Muscle of leg (tissue), 11 donors: ENCODE data around the gene EFCAB8. TPM values are rescaled to one million over a fixed set of nuclear protein-coding genes. Genes with fewer than 3 reads are reported as not detected.
A peak's percentile ranks its signal among the peaks of the same experiment; 100 is the strongest.
"Not testable (repeated sequence)": the region's sequence is repeated elsewhere in the genome, so short reads cannot be mapped to it uniquely, and the experiment has no call there.

Experiments
- DNase-seq: peaks from one replicate; pipeline ENCODE4 v3.0.0; 2013
- H3K27ac ChIP-seq: one replicate; pipeline ENCODE4 v1.5.1; 2013; ENCODE audit warnings: mild to moderate bottlenecking, low read length, control low read depth
- H3K27me3 ChIP-seq: one replicate; pipeline ENCODE4 v1.6.1; 2013; ENCODE audit warnings: low read length; ENCODE audit not compliant: control insufficient read depth, insufficient read depth
- H3K36me3 ChIP-seq: one replicate; pipeline ENCODE4 v1.6.1; 2013; ENCODE audit warnings: low read length; ENCODE audit not compliant: control insufficient read depth, insufficient read depth
- H3K4me1 ChIP-seq: one replicate; pipeline ENCODE4 v1.6.1; 2013; ENCODE audit warnings: low read length; ENCODE audit not compliant: control insufficient read depth, insufficient read depth
- H3K4me3 ChIP-seq: one replicate; pipeline ENCODE4 v1.5.1; 2013; ENCODE audit warnings: low read length, control low read depth
- H3K9me3 ChIP-seq: replicated peaks from 2 replicates; pipeline ENCODE4 v1.6.1; 2013; ENCODE audit warnings: low read depth, low read length; ENCODE audit not compliant: control insufficient read depth
- WGBS: methylation state at CpG from one replicate; pipeline ENCODE4 v1.1.5; 2013; ENCODE audit warnings: missing lambda C conversion rate; ENCODE audit not compliant: insufficient coverage; 5-methylcytosine and 5-hydroxymethylcytosine counted together
- polyA plus RNA-seq, 8 donors: library from polyadenylated mRNA; unstranded; fragments of 120-200 nt; gene quantifications; one replicate each; pipeline versions ENCODE4 v1.2.1 to v1.2.3, GENCODE V29; 2013; ENCODE audit warnings: inconsistent platforms in 1 of 8, low replicate concordance in 1 of 8; ENCODE audit not compliant: insufficient read length in 8 of 8, insufficient read depth in 1 of 8
- total RNA-seq: library from RNA; stranded (reverse); fragments of 120-200 nt; gene quantifications from one replicate; pipeline ENCODE4 v1.2.4, GENCODE V29; 2013

EFCAB8 gene
- total and polyA plus RNA-seq, 9 donors, result 0.04 to 0.22 (median 0.14) TPM; not detected in 2

DNA sequence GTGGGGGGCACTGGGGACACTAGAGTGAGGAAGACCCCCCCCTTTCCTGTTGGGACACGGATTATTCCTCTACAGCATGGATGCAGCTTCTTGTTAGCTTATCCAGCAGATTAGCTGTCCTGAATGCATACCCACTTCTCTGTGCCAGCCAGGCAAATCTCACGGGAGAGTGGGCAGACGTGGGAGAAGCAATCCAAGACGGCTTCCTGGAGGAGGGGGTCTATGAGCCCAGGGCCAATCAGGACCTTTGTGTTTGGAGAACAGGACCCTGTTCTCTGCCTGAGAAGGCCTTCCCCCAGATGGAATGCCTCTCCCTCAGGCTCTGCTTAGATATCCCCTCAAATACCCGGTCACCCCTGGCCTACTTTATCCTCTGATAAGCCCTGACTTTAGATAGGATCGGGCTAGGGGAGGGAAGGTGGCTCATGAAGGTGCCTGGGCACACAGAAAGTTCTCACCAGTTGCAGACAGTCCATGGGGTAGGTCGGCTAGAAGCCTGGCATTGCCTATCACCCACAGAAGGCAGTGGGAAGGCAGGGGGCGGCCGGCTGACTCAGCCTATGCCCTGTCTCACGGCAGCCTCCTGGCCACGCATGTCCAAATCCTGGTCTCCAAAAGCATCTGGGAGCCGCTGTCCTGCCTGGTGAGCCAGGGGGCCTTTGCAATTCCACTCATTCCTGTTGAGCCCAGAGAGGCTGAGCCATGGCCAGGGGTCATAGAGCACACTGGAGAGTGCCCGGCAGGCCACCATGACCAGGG lies 110.8 kb downstream of the EFCAB8 start:
- 79% methylated on average over 9 of the region's 13 CpGs for WGBS
- no peak for DNase-seq
- Histone ChIP-seq H3K36me3 (no peaks in the 10 kb centered on the region), H3K4me1 (peaks cover 8% of the 10 kb centered on the region), H3K4me3 (no peak overlapping the region), H3K9me3 (no peaks in the 10 kb centered on the region), H3K27ac (no peak overlapping the region), H3K27me3 (peaks cover 3% of the 10 kb centered on the region)

DNA sequence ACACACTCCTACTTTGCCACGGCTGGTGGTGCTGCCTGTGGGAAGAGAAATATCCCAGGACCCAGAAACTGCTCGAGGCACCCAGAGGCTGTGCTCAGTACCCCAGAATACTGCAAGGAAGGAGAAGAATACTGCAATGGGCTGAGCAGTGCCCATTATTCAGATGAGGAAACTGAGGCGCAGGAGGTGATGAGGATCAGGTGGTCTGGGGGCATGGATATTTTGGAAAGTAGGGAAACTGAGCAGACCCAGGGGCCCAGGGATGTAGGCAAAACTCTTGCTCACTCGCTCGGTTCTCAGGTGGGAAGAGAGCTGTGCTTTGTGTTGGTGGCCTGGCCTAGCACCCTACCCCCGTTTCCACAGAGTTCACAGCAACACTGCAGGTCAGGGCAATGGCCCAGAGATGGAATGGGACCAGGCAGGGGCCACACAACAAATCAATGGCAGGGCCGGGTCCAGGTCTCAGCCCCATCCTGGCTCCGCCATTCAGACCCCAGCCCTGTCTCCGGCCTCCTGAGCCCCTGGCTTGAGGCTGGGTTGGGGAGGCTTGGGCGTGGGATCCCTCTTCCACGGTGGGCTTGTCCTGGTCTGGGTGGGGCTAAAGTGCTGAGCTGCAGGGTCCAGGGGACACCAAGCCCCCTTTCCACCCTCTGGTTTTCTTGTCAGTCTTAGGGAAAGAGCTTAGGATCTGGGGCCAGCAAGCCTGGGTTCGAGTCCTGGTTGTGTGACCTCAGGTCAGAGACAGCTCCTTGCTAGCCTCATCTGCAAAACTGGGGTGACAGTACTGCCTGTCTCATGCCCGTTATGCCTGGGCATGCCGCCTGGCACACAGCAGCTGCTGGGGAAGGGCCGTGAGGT lies 111.6 kb downstream of the EFCAB8 start:
- no peak overlapping the region for H3K27ac ChIP-seq
- H3K4me1 ChIP-seq, result peaks cover 8% of the 10 kb centered on the region
- WGBS, result 90% methylated on average over 10 of the region's 15 CpGs
- H3K36me3 ChIP-seq, result no peaks in the 10 kb centered on the region
- no peaks in the 10 kb centered on the region for H3K9me3 ChIP-seq
- no peak overlapping the region for H3K4me3 ChIP-seq
- H3K27me3 ChIP-seq, result peaks cover 3% of the 10 kb centered on the region
- no peak for DNase-seq

DNA sequence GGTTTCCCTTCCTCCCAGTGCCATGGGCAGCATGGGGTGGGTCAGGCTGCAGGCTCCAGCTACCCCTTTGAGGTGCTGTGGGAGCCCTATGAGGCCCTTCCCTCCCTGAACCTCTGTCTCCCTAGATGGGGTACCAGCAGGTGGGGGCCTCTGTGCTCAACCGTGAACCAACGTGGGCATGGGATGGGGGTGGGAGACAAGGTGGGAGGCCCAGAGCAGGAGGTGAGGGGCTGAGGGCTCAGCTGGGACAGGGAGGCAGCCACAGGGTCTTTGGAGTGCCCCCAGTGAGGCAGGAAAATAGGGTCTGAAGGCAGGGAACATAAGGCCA lies 112.2 kb downstream of the EFCAB8 start:
- Histone ChIP-seq H3K9me3 (no peaks in the 10 kb centered on the region), H3K4me1 (peaks cover 8% of the 10 kb centered on the region), H3K4me3 (no peak overlapping the region), H3K27ac (no peak overlapping the region), H3K27me3 (peaks cover 3% of the 10 kb centered on the region), H3K36me3 (no peaks in the 10 kb centered on the region)
- DNase-seq, result no peak
- WGBS, result 84% methylated on average over 2 of the region's 2 CpGs

DNA sequence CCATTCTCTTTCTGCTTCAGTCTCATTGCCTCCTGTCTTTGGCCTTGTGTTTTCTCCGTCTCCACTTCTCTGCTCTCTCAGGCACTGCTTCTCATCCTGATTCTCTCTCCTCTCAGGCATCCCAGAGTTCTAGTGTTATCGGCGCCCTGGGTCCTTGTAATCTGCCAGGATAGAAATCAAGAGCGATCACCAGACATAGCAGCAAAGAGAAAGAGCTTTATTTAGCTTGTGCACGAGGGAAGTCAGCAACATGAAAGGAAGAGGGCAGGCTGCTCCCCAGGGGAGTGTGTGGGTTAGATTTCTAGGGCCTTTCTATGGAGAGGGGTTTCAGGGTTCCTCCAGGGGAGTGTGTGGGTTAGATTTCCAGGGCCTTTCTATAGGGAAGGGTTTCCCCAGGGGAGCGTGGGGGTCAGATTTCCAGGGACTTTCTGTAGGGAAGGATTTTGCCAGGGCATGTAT lies 113.0 kb downstream of the EFCAB8 start:
- Histone ChIP-seq H3K36me3 (no peaks in the 10 kb centered on the region), H3K27me3 (no peaks in the 10 kb centered on the region), H3K4me1 (peaks cover 8% of the 10 kb centered on the region), H3K4me3 (no peak overlapping the region), H3K9me3 (no peaks in the 10 kb centered on the region), H3K27ac (peak overlapping the region; percentile 29)
- 0% methylated on average over 1 of the region's 6 CpGs for WGBS
- DNase-seq, result peak; percentile 21

DNA sequence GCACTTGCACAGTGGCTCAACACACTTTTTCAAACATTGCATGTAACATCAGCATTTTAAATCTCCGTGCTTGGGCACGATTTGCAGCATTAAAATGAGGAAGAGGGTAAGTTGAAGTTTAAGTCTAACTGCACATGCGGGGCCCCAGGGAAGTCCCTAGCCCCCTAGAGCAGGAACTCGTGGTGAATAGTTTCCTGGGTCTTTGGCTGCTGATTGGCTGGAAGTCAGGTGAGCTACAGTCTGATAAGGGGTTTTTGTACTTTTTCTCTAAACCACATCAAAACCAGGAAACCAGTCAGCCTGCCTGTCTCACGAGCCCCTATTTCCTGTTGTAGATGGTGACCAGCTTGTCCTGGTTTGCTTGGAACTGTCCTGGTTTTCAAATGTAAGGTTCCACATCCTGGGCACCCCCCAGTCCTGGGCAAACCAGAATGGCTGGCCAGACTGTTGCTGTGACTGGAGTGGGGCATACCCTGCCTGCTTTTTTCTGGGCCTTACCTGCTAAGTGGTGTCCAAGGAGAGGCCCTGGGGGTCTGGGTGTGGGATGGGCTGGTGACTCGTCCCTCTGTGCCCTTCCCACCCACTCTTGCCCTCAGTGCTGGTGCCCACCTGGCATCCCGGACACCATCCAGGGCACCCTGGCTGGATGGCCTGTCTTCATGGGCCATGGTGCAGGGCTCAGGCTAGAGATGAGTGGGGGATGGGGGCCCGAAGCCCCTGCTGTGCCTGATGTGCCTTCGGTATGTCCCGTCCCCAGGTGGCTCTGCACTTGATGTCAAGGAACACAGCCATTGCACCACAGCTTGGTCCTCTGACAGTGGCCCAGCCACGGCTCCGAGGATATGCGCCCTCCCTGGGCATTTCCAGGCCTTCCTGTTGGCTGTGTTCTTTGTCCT lies 113.7 kb downstream of the EFCAB8 start:
- peak; percentile 41 for DNase-seq
- H3K9me3 ChIP-seq, result no peaks in the 10 kb centered on the region
- peaks cover 8% of the 10 kb centered on the region for H3K4me1 ChIP-seq
- no peaks in the 10 kb centered on the region for H3K27me3 ChIP-seq
- WGBS, result 82% methylated on average over 8 of the region's 13 CpGs
- no peaks in the 10 kb centered on the region for H3K36me3 ChIP-seq
- no peak overlapping the region for H3K4me3 ChIP-seq
- H3K27ac ChIP-seq, result no peak overlapping the region

DNA sequence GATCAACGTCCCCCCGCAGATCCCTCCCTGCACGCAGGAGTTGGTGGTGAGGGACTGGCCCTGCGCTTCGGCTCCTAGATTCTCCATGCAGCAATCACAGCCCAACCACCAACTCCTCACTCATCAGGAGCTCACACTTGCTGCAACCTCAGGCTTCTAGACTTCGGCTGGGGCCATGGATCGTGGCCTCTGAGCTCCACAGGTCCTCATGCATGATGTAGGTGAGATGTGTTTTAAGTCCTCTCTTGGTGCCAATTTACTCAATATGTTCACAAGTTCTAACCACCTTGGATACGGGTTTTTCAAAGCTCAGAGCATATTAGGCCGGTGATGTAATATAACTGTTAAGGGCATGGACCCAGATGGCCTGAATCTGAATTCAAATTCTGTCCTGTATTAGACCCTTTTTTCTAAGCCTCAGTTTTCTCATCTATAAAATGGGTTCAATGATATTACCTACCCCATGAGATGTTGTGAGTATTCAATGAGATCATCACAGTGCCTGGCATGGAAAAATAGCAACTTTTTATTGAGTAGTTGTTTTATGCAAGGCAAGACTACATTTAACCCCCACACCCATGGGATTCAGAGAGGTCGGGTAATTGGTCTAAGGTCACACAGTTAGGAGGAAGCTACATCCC lies 114.5 kb downstream of the EFCAB8 start:
- WGBS, result 76% methylated on average over 3 of the region's 10 CpGs
- no peak for DNase-seq
- no peaks in the 10 kb centered on the region for H3K9me3 ChIP-seq
- no peak overlapping the region for H3K27ac ChIP-seq
- H3K27me3 ChIP-seq, result no peaks in the 10 kb centered on the region
- H3K4me3 ChIP-seq, result no peak overlapping the region
- H3K4me1 ChIP-seq, result peaks cover 8% of the 10 kb centered on the region
- H3K36me3 ChIP-seq, result no peaks in the 10 kb centered on the region

DNA sequence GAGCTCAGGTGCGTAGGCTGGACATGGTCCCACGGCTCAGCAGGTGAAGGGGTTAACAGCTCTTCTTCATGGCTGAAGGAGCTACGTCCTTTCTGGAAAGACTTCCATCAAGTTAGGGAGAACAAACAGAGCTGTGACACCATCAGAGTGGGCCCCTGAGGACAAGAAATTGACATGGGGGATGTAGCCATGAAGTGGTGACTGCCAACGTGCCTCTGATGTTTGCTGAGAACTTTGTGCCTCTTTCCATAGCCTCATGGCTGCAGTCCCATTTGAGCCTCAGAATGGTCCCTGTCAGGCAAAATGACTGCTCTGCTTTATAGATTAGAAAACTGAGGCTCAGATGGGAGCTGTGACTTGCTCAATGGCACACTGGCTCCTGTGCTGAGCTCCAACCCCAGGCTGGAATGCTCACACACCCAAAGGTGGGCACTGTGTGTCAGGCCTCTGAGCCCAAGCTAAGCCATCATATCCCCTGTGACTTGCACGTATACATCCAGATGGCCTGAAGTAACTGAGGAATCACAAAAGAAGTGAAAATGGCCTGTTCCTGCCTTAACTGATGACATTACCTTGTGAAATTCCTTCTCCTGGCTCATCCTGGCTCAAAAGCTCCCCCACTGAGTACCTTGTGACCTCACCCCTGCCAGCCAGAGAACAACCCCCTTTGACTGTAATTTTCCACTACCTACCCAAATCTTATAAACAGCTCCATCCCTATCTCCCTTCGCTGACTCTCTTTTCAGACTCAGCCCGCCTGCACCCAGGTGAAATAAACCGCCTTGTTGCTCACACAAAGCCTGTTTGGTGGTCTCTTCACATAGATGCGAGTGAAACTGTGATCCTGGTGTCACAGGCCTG lies 115.7 kb downstream of the EFCAB8 start:
- H3K4me3 ChIP-seq, H3K27ac ChIP-seq, H3K4me1 ChIP-seq, H3K9me3 ChIP-seq, DNase-seq, H3K36me3 ChIP-seq, H3K27me3 ChIP-seq: not testable (repeated sequence)
- WGBS, result 58% methylated on average over 9 of the region's 9 CpGs

DNA sequence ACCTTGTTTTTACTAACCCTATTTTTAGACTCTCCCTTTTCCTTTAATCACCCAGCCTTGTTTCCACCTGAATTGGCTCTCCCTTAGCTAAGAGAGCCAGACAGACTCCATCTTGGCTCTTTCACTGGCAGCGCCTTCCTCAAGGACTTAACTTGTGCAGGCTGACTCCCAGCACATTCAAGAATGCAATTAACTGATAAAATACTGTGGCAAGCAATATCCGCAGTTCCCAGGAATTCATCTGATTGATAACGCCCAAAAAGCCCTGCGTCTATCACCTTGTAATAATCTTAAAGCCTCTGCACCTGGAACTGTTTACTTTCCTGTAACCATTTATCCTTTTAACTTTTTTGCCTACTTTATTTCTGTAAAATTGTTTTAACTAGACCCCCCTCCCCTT lies 116.4 kb downstream of the EFCAB8 start:
- not testable (repeated sequence) for H3K4me1 ChIP-seq, H3K27ac ChIP-seq, H3K4me3 ChIP-seq, H3K27me3 ChIP-seq, DNase-seq, H3K36me3 ChIP-seq, H3K9me3 ChIP-seq
- WGBS, result 45% methylated on average over 2 of the region's 4 CpGs
